ENCODE measurements around the gene WDR47.

DNA sequence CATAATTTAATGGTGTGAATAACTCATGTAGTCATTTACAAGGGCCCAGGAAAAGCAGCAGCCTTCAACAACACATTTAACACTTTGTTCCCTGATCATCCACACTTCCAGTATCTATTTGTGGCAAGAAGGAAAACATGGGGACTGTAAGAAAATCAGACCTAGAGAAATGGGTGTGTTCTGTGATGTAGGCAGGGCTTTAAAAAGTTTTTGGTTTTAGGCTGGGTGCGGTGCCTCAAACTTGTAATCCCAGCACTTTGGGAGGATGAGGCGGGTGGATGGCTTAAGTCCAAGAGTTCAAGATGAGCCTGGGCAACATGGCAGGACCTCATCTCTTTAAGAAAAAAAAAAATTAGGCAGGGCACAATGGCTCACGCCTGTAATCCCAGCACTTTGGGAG lies 14.2 kb upstream of the WDR47 start:
- TF ChIP-seq, protein P1, sequence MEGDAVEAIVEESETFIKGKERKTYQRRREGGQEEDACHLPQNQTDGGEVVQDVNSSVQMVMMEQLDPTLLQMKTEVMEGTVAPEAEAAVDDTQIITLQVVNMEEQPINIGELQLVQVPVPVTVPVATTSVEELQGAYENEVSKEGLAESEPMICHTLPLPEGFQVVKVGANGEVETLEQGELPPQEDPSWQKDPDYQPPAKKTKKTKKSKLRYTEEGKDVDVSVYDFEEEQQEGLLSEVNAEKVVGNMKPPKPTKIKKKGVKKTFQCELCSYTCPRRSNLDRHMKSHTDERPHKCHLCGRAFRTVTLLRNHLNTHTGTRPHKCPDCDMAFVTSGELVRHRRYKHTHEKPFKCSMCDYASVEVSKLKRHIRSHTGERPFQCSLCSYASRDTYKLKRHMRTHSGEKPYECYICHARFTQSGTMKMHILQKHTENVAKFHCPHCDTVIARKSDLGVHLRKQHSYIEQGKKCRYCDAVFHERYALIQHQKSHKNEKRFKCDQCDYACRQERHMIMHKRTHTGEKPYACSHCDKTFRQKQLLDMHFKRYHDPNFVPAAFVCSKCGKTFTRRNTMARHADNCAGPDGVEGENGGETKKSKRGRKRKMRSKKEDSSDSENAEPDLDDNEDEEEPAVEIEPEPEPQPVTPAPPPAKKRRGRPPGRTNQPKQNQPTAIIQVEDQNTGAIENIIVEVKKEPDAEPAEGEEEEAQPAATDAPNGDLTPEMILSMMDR (IDR thresholded peaks at IDR 0.05) = no peak
- TF ChIP-seq RFX5 (IDR thresholded peaks at IDR 0.05) (no peak), POLR2AphosphoS2 (conservative IDR thresholded peaks at IDR 0.05; ENCODE audit: low read length) (no peak), EP300 (IDR thresholded peaks at IDR 0.05) (no peak), POLR2A (IDR thresholded peaks at IDR 0.05; ENCODE audit: low read length) (no peak), ZNF302 (CRISPR knock-in tag; IDR thresholded peaks at IDR 0.05) (no peak), MAFK (IDR thresholded peaks at IDR 0.05; ENCODE audit: partially characterized antibody) (no peak), JUN (IDR thresholded peaks at IDR 0.05) (no peak), MYC (IDR thresholded peaks at IDR 0.05; ENCODE audit: borderline replicate concordance, low read length) (no peak), FOXS1 (CRISPR knock-in tag; IDR thresholded peaks at IDR 0.05) (no peak), CEBPB (IDR thresholded peaks at IDR 0.05) (no peak)
- TF ChIP-seq, protein P2, sequence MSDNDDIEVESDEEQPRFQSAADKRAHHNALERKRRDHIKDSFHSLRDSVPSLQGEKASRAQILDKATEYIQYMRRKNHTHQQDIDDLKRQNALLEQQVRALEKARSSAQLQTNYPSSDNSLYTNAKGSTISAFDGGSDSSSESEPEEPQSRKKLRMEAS (IDR thresholded peaks at IDR 0.05) = no peak

All from A549 (cell line).